Trophoblast cell (in vitro differentiated cells and primary cell): ENCODE data around the gene FGFBP2.

Experiments used
- DNase-seq, 2 donors: peaks; one replicate each; pipeline ENCODE4 v3.0.0-alpha.2; 2016
- H2AFZ ChIP-seq: 2 replicates; pipeline ENCODE4 v1.6.1; 2013; ENCODE audit warnings: low read length, moderate library complexity, mild to moderate bottlenecking; ENCODE audit not compliant: insufficient read depth, poor library complexity
- H2AK5ac ChIP-seq: 2 replicates; pipeline ENCODE4 v1.6.1; 2013; ENCODE audit warnings: mild to moderate bottlenecking, low read length
- H2BK120ac ChIP-seq: 2 replicates; pipeline ENCODE4 v1.6.1; 2013; ENCODE audit warnings: low read length, mild to moderate bottlenecking, moderate library complexity; ENCODE audit not compliant: insufficient read depth, poor library complexity
- H2BK12ac ChIP-seq: 2 replicates; pipeline ENCODE4 v1.6.1; 2013; ENCODE audit warnings: mild to moderate bottlenecking, low read length, moderate library complexity
- H2BK5ac ChIP-seq: 2 replicates; pipeline ENCODE4 v1.6.1; 2013; ENCODE audit warnings: low read length, low read depth, moderate library complexity, mild to moderate bottlenecking; ENCODE audit not compliant: poor library complexity
- H3K14ac ChIP-seq: 2 replicates; pipeline ENCODE4 v1.6.1; 2013; ENCODE audit warnings: mild to moderate bottlenecking, low read length
- H3K18ac ChIP-seq: 2 replicates; pipeline ENCODE4 v1.6.1; 2013; ENCODE audit warnings: mild to moderate bottlenecking, low read length
- H3K23ac ChIP-seq: 2 replicates; pipeline ENCODE4 v1.6.1; 2013; ENCODE audit warnings: low read length
- H3K27ac ChIP-seq: 2 replicates; pipeline ENCODE4 v1.5.1; 2013; ENCODE audit warnings: low read depth, mild to moderate bottlenecking, inconsistent platforms, low read length, moderate library complexity
- H3K27me3 ChIP-seq: 2 replicates; pipeline ENCODE4 v1.6.1; 2013; ENCODE audit warnings: inconsistent platforms, mild to moderate bottlenecking, low read length, moderate library complexity; ENCODE audit not compliant: insufficient read depth
- H3K36me3 ChIP-seq, 2 experiments: 1 replicate in 1 of 2; 2 replicates in 1 of 2; pipeline ENCODE4 v1.6.1; 2013; ENCODE audit warnings: low read length in 2 of 2, mild to moderate bottlenecking in 2 of 2, moderate library complexity in 1 of 2; ENCODE audit not compliant: insufficient read depth in 2 of 2, control insufficient read depth in 1 of 2
- H3K4ac ChIP-seq: 2 replicates; pipeline ENCODE4 v1.6.1; 2013; ENCODE audit warnings: low read depth, mild to moderate bottlenecking, low read length, moderate library complexity
- H3K4me1 ChIP-seq, 2 experiments: 1 replicate in 1 of 2; 2 replicates in 1 of 2; pipeline ENCODE4 v1.6.1; 2013; ENCODE audit warnings: low read length in 2 of 2, mild to moderate bottlenecking in 2 of 2, moderate library complexity in 1 of 2; ENCODE audit not compliant: insufficient read depth in 2 of 2, control insufficient read depth in 1 of 2
- H3K4me2 ChIP-seq: 2 replicates; pipeline ENCODE4 v1.6.1; 2013; ENCODE audit warnings: inconsistent platforms, mild to moderate bottlenecking, low read length, moderate library complexity
- H3K4me3 ChIP-seq: 2 replicates; pipeline ENCODE4 v1.5.1; 2013; ENCODE audit warnings: mild to moderate bottlenecking, low read depth, low read length, inconsistent platforms
- H3K79me1 ChIP-seq: one replicate; pipeline ENCODE4 v1.6.1; 2013; ENCODE audit warnings: low read length
- H3K79me2 ChIP-seq: 2 replicates; pipeline ENCODE4 v1.6.1; 2013; ENCODE audit warnings: low read length, mild to moderate bottlenecking; ENCODE audit not compliant: control insufficient read depth, insufficient read depth, poor library complexity
- H3K9ac ChIP-seq: 2 replicates; pipeline ENCODE4 v1.6.1; 2013; ENCODE audit warnings: mild to moderate bottlenecking, low read length
- H3K9me3 ChIP-seq: 2 replicates; pipeline ENCODE4 v1.6.1; 2013; ENCODE audit warnings: low read depth, mild to moderate bottlenecking, control low read depth, inconsistent platforms, low read length; ENCODE audit not compliant: insufficient read depth
- H4K12ac ChIP-seq: 2 replicates; pipeline ENCODE4 v1.6.1; 2013; ENCODE audit warnings: low read depth, mild to moderate bottlenecking, low read length, moderate library complexity
- H4K8ac ChIP-seq: 2 replicates; pipeline ENCODE4 v1.6.1; 2013; ENCODE audit warnings: low read depth, mild to moderate bottlenecking, low read length, moderate library complexity
- H4K91ac ChIP-seq: one replicate; pipeline ENCODE4 v1.6.1; 2013; ENCODE audit warnings: low read depth, mild to moderate bottlenecking, low read length, moderate library complexity
- WGBS: extraction: QIAGEN DNeasy Blood & Tissue Kit; methylation state at CpG from one replicate; pipeline ENCODE4 v1.1.7; 2013; ENCODE audit warnings: missing lambda C conversion rate; ENCODE audit not compliant: insufficient read length, insufficient coverage; ENCODE audit errors: extremely low coverage; 5-methylcytosine and 5-hydroxymethylcytosine counted together

Gene FGFBP2

DNA sequence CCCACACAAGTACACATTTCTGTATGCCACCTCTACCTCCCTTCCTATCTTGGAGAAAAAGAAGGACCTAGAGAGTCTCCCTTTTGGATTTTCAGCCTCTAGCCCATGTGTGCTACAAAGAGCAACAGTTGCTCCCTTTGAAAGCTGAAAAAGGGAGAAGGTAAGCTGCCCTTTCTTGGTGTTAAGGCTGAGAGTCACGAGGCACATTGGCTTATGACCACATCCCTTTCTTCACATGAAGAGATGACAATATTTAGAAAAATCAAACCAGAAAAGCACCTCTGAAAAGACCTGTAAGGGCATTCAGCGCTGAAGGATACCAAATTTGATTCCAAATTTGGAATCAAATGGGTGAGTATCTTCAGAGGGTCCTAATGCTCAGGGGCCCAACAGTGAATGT is 18.1 kb downstream of the FGFBP2 start:
- no CpG with 5 or more reads among the region's 2 CpGs for WGBS
- Histone ChIP-seq H2AFZ (no peak overlapping the region), H3K4me3 (no peak overlapping the region), H2BK120ac (no peak overlapping the region), H3K4me1 (no peaks in the 10 kb centered on the region), H3K4ac (no peak overlapping the region), H2BK12ac (no peak overlapping the region), H4K91ac (no peak overlapping the region), H2BK5ac (no peak overlapping the region), H3K79me2 (no peaks in the 10 kb centered on the region), H3K36me3 (no peaks in the 10 kb centered on the region), H3K9ac (no peak overlapping the region), H3K9me3 (no peaks in the 10 kb centered on the region), H3K23ac (no peak overlapping the region), H2AK5ac (no peak overlapping the region), H4K8ac (no peak overlapping the region), H3K14ac (no peak overlapping the region), H3K27ac (no peak overlapping the region), H3K79me1 (no peaks in the 10 kb centered on the region), H3K27me3 (no peaks in the 10 kb centered on the region), H4K12ac (no peak overlapping the region), H3K18ac (no peak overlapping the region), H3K4me2 (no peak overlapping the region)
- no peak for DNase-seq

DNA sequence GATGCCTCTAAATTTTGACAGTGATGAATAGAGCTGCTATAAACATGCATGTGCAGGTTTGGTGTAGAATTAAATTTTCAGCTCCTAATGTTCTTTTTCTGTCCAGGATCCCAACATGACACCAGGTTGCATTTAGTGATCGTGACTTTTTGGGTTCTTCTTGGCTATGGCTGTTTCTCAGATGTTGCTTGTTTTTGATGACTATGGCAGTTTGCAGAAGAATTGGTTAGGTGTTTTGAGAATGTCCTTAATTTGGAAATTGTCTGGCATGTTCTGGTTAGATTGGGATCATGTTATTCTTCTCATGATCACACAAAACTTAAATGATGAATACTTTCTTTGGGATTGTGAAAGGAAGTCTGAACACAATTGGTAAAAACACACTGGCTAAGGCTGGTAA is 20.7 kb downstream of the FGFBP2 start:
- H2BK5ac ChIP-seq = no peak overlapping the region
- no CpG with 5 or more reads among the region's 1 CpG for WGBS

DNA sequence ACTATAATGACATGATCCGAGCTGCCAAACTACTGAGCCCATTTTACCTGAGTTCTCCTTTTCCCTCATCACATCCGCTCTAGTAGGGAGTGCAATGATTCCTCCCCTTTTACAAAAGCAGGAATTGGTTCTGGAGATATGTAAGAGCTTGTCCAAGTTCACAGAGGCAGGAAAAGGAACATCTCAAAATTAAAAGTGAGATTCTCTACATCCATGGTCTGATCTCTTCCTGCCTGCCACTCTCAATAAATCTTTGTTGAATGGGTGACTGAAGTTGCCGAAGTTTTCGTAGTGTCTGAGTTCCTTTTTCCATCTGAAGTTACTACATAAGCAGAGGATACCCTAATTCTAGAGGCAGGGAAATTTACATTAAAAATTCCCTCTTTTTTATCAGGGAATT is 24.3 kb downstream of the FGFBP2 start, which contains the start of gene FGFBP1:
Gene FGFBP1 (minus strand): TSS at position 101 of the 400 bp plus-strand sequence. CDS start 2,108 bp downstream, outside the sequence.
- no peak within 1 kb of the TSS for H4K91ac ChIP-seq
- DNase-seq = no peak
- WGBS = no CpG with 5 or more reads among the region's 4 CpGs

More for the DNA sequence above, 20.7 kb downstream of the FGFBP2 start:
- H3K79me1 ChIP-seq = no peaks in the 10 kb centered on the region
- H4K12ac ChIP-seq = no peak overlapping the region
- H3K27me3 ChIP-seq = no peaks in the 10 kb centered on the region
- no peak overlapping the region for H3K9ac ChIP-seq
- H2AK5ac ChIP-seq = no peak overlapping the region
- H3K79me2 ChIP-seq = no peaks in the 10 kb centered on the region
- H3K27ac ChIP-seq = no peak overlapping the region
- H4K8ac ChIP-seq = no peak overlapping the region
- H3K18ac ChIP-seq = no peak overlapping the region
- no peak overlapping the region for H3K4me2 ChIP-seq
- H3K14ac ChIP-seq = no peak overlapping the region
- no peaks in the 10 kb centered on the region for H3K9me3 ChIP-seq
- H3K4ac ChIP-seq = no peak overlapping the region
- no peak overlapping the region for H4K91ac ChIP-seq
- no peaks in the 10 kb centered on the region for H3K36me3 ChIP-seq
- no peak overlapping the region for H2BK12ac ChIP-seq
- H3K4me1 ChIP-seq = peaks cover 0 to 5% of the 10 kb centered on the region in 2 experiments
- no peak overlapping the region for H2BK120ac ChIP-seq
- H3K4me3 ChIP-seq = no peak overlapping the region
- no peak for DNase-seq
- H3K23ac ChIP-seq = no peak overlapping the region
- no peak overlapping the region for H2AFZ ChIP-seq

DNA sequence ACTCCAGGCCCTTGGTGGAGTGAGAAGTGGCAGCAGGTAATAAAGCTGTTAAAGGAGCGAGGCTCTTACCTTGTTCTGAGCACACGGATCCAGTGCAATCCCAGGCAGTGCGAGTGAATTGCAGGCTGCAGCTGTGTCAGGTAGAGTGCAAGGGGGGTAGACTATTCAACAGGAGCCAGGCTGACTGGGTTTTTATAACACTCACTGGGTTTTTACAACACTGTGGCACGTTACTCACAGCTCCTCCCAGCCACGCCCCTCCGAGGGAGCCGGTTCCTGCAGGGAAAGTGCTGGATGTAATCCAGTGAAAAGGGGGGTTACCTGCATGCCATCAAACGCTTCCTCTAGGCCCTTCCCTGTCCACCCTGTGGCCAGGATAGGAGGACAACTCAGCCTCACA is 24.8 kb downstream of the FGFBP2 start:
- H3K79me1 ChIP-seq = no peaks in the 10 kb centered on the region
- H3K4me3 ChIP-seq = no peak overlapping the region
- no peak overlapping the region for H3K4ac ChIP-seq
- no peak overlapping the region for H3K18ac ChIP-seq
- H3K23ac ChIP-seq = no peak overlapping the region
- H3K4me2 ChIP-seq = no peak overlapping the region
- no peak overlapping the region for H4K8ac ChIP-seq
- no peak overlapping the region for H3K14ac ChIP-seq
- no peak overlapping the region for H2BK120ac ChIP-seq
- no peaks in the 10 kb centered on the region for H3K79me2 ChIP-seq
- H3K27me3 ChIP-seq = no peaks in the 10 kb centered on the region
- no peaks in the 10 kb centered on the region for H3K9me3 ChIP-seq
- no peaks in the 10 kb centered on the region for H3K36me3 ChIP-seq
- no peak overlapping the region for H3K27ac ChIP-seq
- no peak overlapping the region for H4K91ac ChIP-seq
- no peak overlapping the region for H2AFZ ChIP-seq
- no peak overlapping the region for H2BK5ac ChIP-seq
- no CpG with 5 or more reads among the region's 8 CpGs for WGBS
- H2AK5ac ChIP-seq = no peak overlapping the region
- no peak overlapping the region for H3K9ac ChIP-seq
- H3K4me1 ChIP-seq = peaks cover 0 to 5% of the 10 kb centered on the region in 2 experiments
- H2BK12ac ChIP-seq = no peak overlapping the region
- DNase-seq = no peak
- no peak overlapping the region for H4K12ac ChIP-seq

More for the DNA sequence above, 24.3 kb downstream of the FGFBP2 start, which contains the start of gene FGFBP1:
- H3K4me2 ChIP-seq = no peak within 1 kb of the TSS
- H2BK120ac ChIP-seq = no peak within 1 kb of the TSS
- H2BK5ac ChIP-seq = no peak within 1 kb of the TSS
- H3K79me1 ChIP-seq = no peaks in the 10 kb centered on the region
- H4K8ac ChIP-seq = no peak within 1 kb of the TSS
- no peaks in the 10 kb centered on the region for H3K9me3 ChIP-seq
- no peak within 1 kb of the TSS for H2AK5ac ChIP-seq
- H3K23ac ChIP-seq = no peak within 1 kb of the TSS
- H3K18ac ChIP-seq = no peak within 1 kb of the TSS
- no peak within 1 kb of the TSS for H3K4ac ChIP-seq
- H3K27me3 ChIP-seq = no peaks in the 10 kb centered on the region
- no peak within 1 kb of the TSS for H2AFZ ChIP-seq
- H4K12ac ChIP-seq = no peak within 1 kb of the TSS
- peaks cover 0 to 5% of the 10 kb centered on the region in 2 experiments for H3K4me1 ChIP-seq
- no peak within 1 kb of the TSS for H2BK12ac ChIP-seq
- H3K36me3 ChIP-seq = no peaks in the 10 kb centered on the region
- no peaks in the 10 kb centered on the region for H3K79me2 ChIP-seq
- H3K27ac ChIP-seq = no peak within 1 kb of the TSS
- H3K9ac ChIP-seq = no peak within 1 kb of the TSS
- H3K4me3 ChIP-seq = no peak within 1 kb of the TSS
- H3K14ac ChIP-seq = no peak within 1 kb of the TSS
